Activated naive CD8-positive, alpha-beta T cell treated with anti-CD3 and anti-CD28 coated beads for 36 hours (primary cell): Measurements from ENCODE around the gene FABP1. TPM values are rescaled to one million over a fixed set of nuclear protein-coding genes. Genes with fewer than 3 reads are reported as not detected.

ENCODE experiments used
- DNase-seq: peaks from one replicate; pipeline ENCODE4 v3.0.0; 2021
- H3K27ac Mint-ChIP-seq: one replicate; pipeline ENCODE4 v1.8.0; 2022; ENCODE audit warnings: mild to moderate bottlenecking, moderate library complexity, mixed read lengths
- H3K27me3 Mint-ChIP-seq: one replicate; pipeline ENCODE4 v1.8.0; 2022; ENCODE audit warnings: mild to moderate bottlenecking, mixed read lengths
- H3K36me3 Mint-ChIP-seq: one replicate; pipeline ENCODE4 v1.8.0; 2021; ENCODE audit warnings: mild to moderate bottlenecking, mixed read lengths
- H3K4me1 Mint-ChIP-seq: one replicate; pipeline ENCODE4 v1.8.0; 2021; ENCODE audit warnings: mixed read lengths
- H3K4me3 Mint-ChIP-seq: one replicate; pipeline ENCODE4 v1.8.0; 2022; ENCODE audit warnings: mild to moderate bottlenecking, moderate library complexity, mixed read lengths
- H3K9me3 Mint-ChIP-seq: one replicate; pipeline ENCODE4 v1.8.0; 2022; ENCODE audit warnings: mixed read lengths
- total RNA-seq, 2 experiments: library from RNA; stranded (reverse); gene quantifications; one replicate each; pipeline ENCODE4 v1.2.3, GENCODE V29; 2021

Gene FABP1
- total RNA-seq, 2 experiments from 2014 or later = not detected

- Mint-ChIP-seq H3K4me1 (no peaks in the 10 kb centered on the region), H3K27ac (no peak overlapping the region), H3K27me3 (no peaks in the 10 kb centered on the region), H3K36me3 (no peaks in the 10 kb centered on the region), H3K9me3 (no peaks in the 10 kb centered on the region), H3K4me3 (no peak overlapping the region)
- DNase-seq = no peak
These were observed 17.0 kb downstream of the FABP1 start for GRCh38 chr2:88110830-88111229.

- DNase-seq = no peak
- H3K4me1 Mint-ChIP-seq = no peaks in the 10 kb centered on the region
- no peak overlapping the region for H3K4me3 Mint-ChIP-seq
- H3K27me3 Mint-ChIP-seq = no peaks in the 10 kb centered on the region
- no peaks in the 10 kb centered on the region for H3K36me3 Mint-ChIP-seq
- H3K27ac Mint-ChIP-seq = no peak overlapping the region
- no peaks in the 10 kb centered on the region for H3K9me3 Mint-ChIP-seq
These were observed 19.1 kb downstream of the FABP1 start for GRCh38 chr2:88108796-88109195.

GRCh38 chr2:88100489-88100858 is 27.4 kb downstream of the FABP1 start:
- no peaks in the 10 kb centered on the region for H3K4me1 Mint-ChIP-seq
- H3K4me3 Mint-ChIP-seq = no peak overlapping the region
- no peaks in the 10 kb centered on the region for H3K27me3 Mint-ChIP-seq
- no peaks in the 10 kb centered on the region for H3K9me3 Mint-ChIP-seq
- no peak for DNase-seq
- H3K36me3 Mint-ChIP-seq = no peaks in the 10 kb centered on the region
- H3K27ac Mint-ChIP-seq = no peak overlapping the region

- no peak for DNase-seq
- Mint-ChIP-seq H3K4me1 (no peaks in the 10 kb centered on the region), H3K27me3 (no peaks in the 10 kb centered on the region)
These were observed 27.9 kb downstream of the FABP1 start for GRCh38 chr2:88099798-88100488.

GRCh38 chr2:88098558-88098900 is 29.3 kb downstream of the FABP1 start:
- Mint-ChIP-seq H3K9me3 (no peaks in the 10 kb centered on the region), H3K27me3 (no peaks in the 10 kb centered on the region)

More at GRCh38 chr2:88099798-88100488, 27.9 kb downstream of the FABP1 start:
- H3K27ac Mint-ChIP-seq = no peak overlapping the region
- H3K9me3 Mint-ChIP-seq = no peaks in the 10 kb centered on the region
- no peak overlapping the region for H3K4me3 Mint-ChIP-seq
- no peaks in the 10 kb centered on the region for H3K36me3 Mint-ChIP-seq

GRCh38 chr2:88097891-88098557 is 29.8 kb downstream of the FABP1 start:
- no peaks in the 10 kb centered on the region for H3K27me3 Mint-ChIP-seq
- no peaks in the 10 kb centered on the region for H3K36me3 Mint-ChIP-seq
- H3K27ac Mint-ChIP-seq = no peak overlapping the region
- no peaks in the 10 kb centered on the region for H3K9me3 Mint-ChIP-seq
- H3K4me3 Mint-ChIP-seq = no peak overlapping the region
- no peaks in the 10 kb centered on the region for H3K4me1 Mint-ChIP-seq
- DNase-seq = no peak

More at GRCh38 chr2:88098558-88098900, 29.3 kb downstream of the FABP1 start:
- no peak for DNase-seq
- H3K4me1 Mint-ChIP-seq = no peaks in the 10 kb centered on the region
- H3K4me3 Mint-ChIP-seq = no peak overlapping the region
- H3K36me3 Mint-ChIP-seq = no peaks in the 10 kb centered on the region
- no peak overlapping the region for H3K27ac Mint-ChIP-seq

- H3K36me3 Mint-ChIP-seq = no peaks in the 10 kb centered on the region
- no peak overlapping the region for H3K4me3 Mint-ChIP-seq
These were observed 30.7 kb downstream of the FABP1 start for GRCh38 chr2:88097192-88097591.

GRCh38 chr2:88096708-88097107 is 31.2 kb downstream of the FABP1 start:
- Mint-ChIP-seq H3K36me3 (no peaks in the 10 kb centered on the region), H3K4me3 (no peak overlapping the region), H3K27ac (no peak overlapping the region), H3K27me3 (no peaks in the 10 kb centered on the region), H3K9me3 (no peaks in the 10 kb centered on the region), H3K4me1 (no peaks in the 10 kb centered on the region)
- DNase-seq = no peak

More at GRCh38 chr2:88097192-88097591, 30.7 kb downstream of the FABP1 start:
- no peak for DNase-seq
- no peak overlapping the region for H3K27ac Mint-ChIP-seq
- no peaks in the 10 kb centered on the region for H3K9me3 Mint-ChIP-seq
- no peaks in the 10 kb centered on the region for H3K27me3 Mint-ChIP-seq
- H3K4me1 Mint-ChIP-seq = no peaks in the 10 kb centered on the region

- Mint-ChIP-seq H3K27me3 (no peaks in the 10 kb centered on the region), H3K36me3 (no peaks in the 10 kb centered on the region), H3K4me3 (no peak overlapping the region), H3K4me1 (peaks cover 14% of the 10 kb centered on the region), H3K27ac (no peak overlapping the region), H3K9me3 (no peaks in the 10 kb centered on the region)
- DNase-seq = no peak
These were observed 32.8 kb downstream of the FABP1 start for GRCh38 chr2:88095022-88095421.

GRCh38 chr2:88092773-88093172 is 35.1 kb downstream of the FABP1 start:
- Mint-ChIP-seq H3K36me3 (no peaks in the 10 kb centered on the region), H3K4me3 (no peak overlapping the region), H3K9me3 (no peaks in the 10 kb centered on the region), H3K27ac (no peak overlapping the region), H3K4me1 (peaks cover 18% of the 10 kb centered on the region), H3K27me3 (no peaks in the 10 kb centered on the region)
- no peak for DNase-seq

GRCh38 chr2:88091943-88092342 is 35.9 kb downstream of the FABP1 start:
- no peaks in the 10 kb centered on the region for H3K9me3 Mint-ChIP-seq
- H3K36me3 Mint-ChIP-seq = no peaks in the 10 kb centered on the region
- no peak for DNase-seq
- no peak overlapping the region for H3K4me3 Mint-ChIP-seq
- no peaks in the 10 kb centered on the region for H3K27me3 Mint-ChIP-seq
- H3K27ac Mint-ChIP-seq = no peak overlapping the region
- peaks cover 18% of the 10 kb centered on the region for H3K4me1 Mint-ChIP-seq

- Mint-ChIP-seq H3K9me3 (no peaks in the 10 kb centered on the region), H3K27ac (peak overlapping the region; percentile 87), H3K36me3 (no peaks in the 10 kb centered on the region), H3K4me1 (peaks cover 18% of the 10 kb centered on the region), H3K4me3 (peak overlapping the region; percentile 38), H3K27me3 (no peaks in the 10 kb centered on the region)
- DNase-seq = peak; percentile 24
These were observed 37.2 kb downstream of the FABP1 start for GRCh38 chr2:88090446-88091283.

- no peak overlapping the region for H3K4me3 Mint-ChIP-seq
- no peaks in the 10 kb centered on the region for H3K27me3 Mint-ChIP-seq
- peaks cover 18% of the 10 kb centered on the region for H3K4me1 Mint-ChIP-seq
- no peaks in the 10 kb centered on the region for H3K36me3 Mint-ChIP-seq
- H3K27ac Mint-ChIP-seq = no peak overlapping the region
- no peaks in the 10 kb centered on the region for H3K9me3 Mint-ChIP-seq
- no peak for DNase-seq
These were observed 38.9 kb downstream of the FABP1 start for GRCh38 chr2:88088999-88089398.

GRCh38 chr2:88087763-88088162 is 40.1 kb downstream of the FABP1 start:
- no peak overlapping the region for H3K4me3 Mint-ChIP-seq
- H3K27me3 Mint-ChIP-seq = no peaks in the 10 kb centered on the region
- H3K9me3 Mint-ChIP-seq = no peaks in the 10 kb centered on the region
- no peaks in the 10 kb centered on the region for H3K36me3 Mint-ChIP-seq
- no peak for DNase-seq
- no peak overlapping the region for H3K27ac Mint-ChIP-seq
- peaks cover 18% of the 10 kb centered on the region for H3K4me1 Mint-ChIP-seq

GRCh38 chr2:88087073-88087472 is 40.8 kb downstream of the FABP1 start:
- no peak for DNase-seq
- H3K27me3 Mint-ChIP-seq = no peaks in the 10 kb centered on the region

More at GRCh38 chr2:88087073-88087472, 40.8 kb downstream of the FABP1 start:
- Mint-ChIP-seq H3K36me3 (no peaks in the 10 kb centered on the region), H3K27ac (no peak overlapping the region), H3K4me3 (no peak overlapping the region), H3K9me3 (no peaks in the 10 kb centered on the region), H3K4me1 (peaks cover 18% of the 10 kb centered on the region)
